ENCODE data around the gene RNF121. TPM values are rescaled to one million over a fixed set of nuclear protein-coding genes. Genes with fewer than 3 reads are reported as not detected.

The RNF121 gene
- total and polyA plus RNA-seq, 2 of the 8 experiments (the other 6 are each of a cell fraction or from before 2014, with no cell fraction given): 39.7 to 51.6 TPM

GRCh38 chr11:71895961-71896360, 32.9 kb upstream of the RNF121 start (continued):
- TF ChIP-seq CHD7 (IDR thresholded peaks at IDR 0.05; ENCODE audit: insufficient replicate concordance, low read length): no peak
- TF ChIP-seq EGR1 (IDR thresholded peaks at IDR 0.05; ENCODE audit: borderline replicate concordance, low read depth, low read length): no peak
- no peak for TF ChIP-seq GABPA (IDR thresholded peaks at IDR 0.05; ENCODE audit: borderline replicate concordance, insufficient read depth, low read length)
- no peak for TF ChIP-seq ZNF274 (IDR thresholded peaks at IDR 0.05; ENCODE audit: borderline replicate concordance, extremely low read depth, low read length)
- TF ChIP-seq SAP30 (IDR thresholded peaks at IDR 0.05; ENCODE audit: insufficient read depth, insufficient replicate concordance, low read length): no peak
- TF ChIP-seq POLR2AphosphoS5 (IDR thresholded peaks at IDR 0.05; ENCODE audit: low read depth, low read length): no peak
- no peak for TF ChIP-seq NANOG (IDR thresholded peaks at IDR 0.05; ENCODE audit: insufficient read depth, low read depth, low read length, poor library complexity, severe bottlenecking)
- TF ChIP-seq CTCF (IDR thresholded peaks at IDR 0.05; ENCODE audit: control extremely low read depth in 1 of 3, insufficient read depth in 1 of 3, low read depth in 1 of 3, low read length in 3 of 3): no peak
- TF ChIP-seq SP2 (IDR thresholded peaks at IDR 0.05; ENCODE audit: low read length): no peak

All from H1 (cell line).